K562 (cell line): ENCODE data around the gene PSMD4. TPM values are rescaled to one million over a fixed set of nuclear protein-coding genes. Genes with fewer than 3 reads are reported as not detected.

ENCODE experiments used
- CBFB ChIP-seq: sonication (generic); formaldehyde crosslinking; IDR thresholded peaks from 2 replicates; pipeline ENCODE4 v1.4.0; 2020; ENCODE audit warnings: mild to moderate bottlenecking, missing genetic modification reagents
- CTBP1 ChIP-seq: fragments of 450-650 bp; IDR thresholded peaks from 2 replicates; pipeline ENCODE4 v1.6.1; 2016; ENCODE audit warnings: borderline replicate concordance
- HINFP ChIP-seq: fragments of 450-650 bp; conservative IDR thresholded peaks from 2 replicates; pipeline ENCODE4 v1.6.1; 2016; ENCODE audit warnings: missing genetic modification characterization, low read depth, mild to moderate bottlenecking, control low read depth, missing compliant biosample characterization
- HOMEZ ChIP-seq: fragments of 250-450 bp; sonication (Bioruptor Pico); IDR thresholded peaks from 2 replicates; pipeline ENCODE4 v1.4.0; 2020; ENCODE audit warnings: mild to moderate bottlenecking, moderate library complexity
- LCOR ChIP-seq: sonication (generic); formaldehyde crosslinking; IDR thresholded peaks from 2 replicates; pipeline ENCODE4 v1.8.0; 2022; ENCODE audit warnings: mild to moderate bottlenecking, missing genetic modification reagents
- MEIS2 ChIP-seq: fragments of 450-650 bp; IDR thresholded peaks from 2 replicates; pipeline ENCODE4 v1.6.1; 2014; ENCODE audit warnings: mild to moderate bottlenecking; ENCODE audit not compliant: partially characterized antibody
- NFATC3 ChIP-seq: fragments of 450-650 bp; IDR thresholded peaks from 2 replicates; pipeline ENCODE4 v1.6.1; 2017; ENCODE audit warnings: mild to moderate bottlenecking
- NKRF ChIP-seq: fragments of 450-650 bp; IDR thresholded peaks from 2 replicates; pipeline ENCODE4 v1.6.1; 2016; ENCODE audit warnings: borderline replicate concordance
- RFX1 ChIP-seq: fragments of 450-650 bp; IDR thresholded peaks from 2 replicates; pipeline ENCODE4 v1.6.1; 2016; ENCODE audit warnings: mild to moderate bottlenecking, moderate library complexity
- TOE1 ChIP-seq, 2 experiments: fragments of 450-650 bp in 1 of 2; sonication (generic) in 1 of 2; formaldehyde crosslinking in 1 of 2; IDR thresholded peaks; 2 replicates each; pipeline versions ENCODE4 v1.7.1 to v1.8.0; 2016 to 2022; ENCODE audit warnings: borderline replicate concordance in 2 of 2, mild to moderate bottlenecking in 2 of 2, antibody characterized with exemption in 1 of 2, inconsistent platforms in 1 of 2, low read depth in 1 of 2, missing genetic modification reagents in 1 of 2, moderate library complexity in 1 of 2
- USF1 ChIP-seq: sonication (generic); formaldehyde crosslinking; IDR thresholded peaks from 2 replicates; pipeline ENCODE4 v1.9.0; 2022; ENCODE audit warnings: mild to moderate bottlenecking, missing genetic modification reagents
- ZBTB43 ChIP-seq: sonication (generic); formaldehyde crosslinking; IDR thresholded peaks from 2 replicates; pipeline ENCODE4 v1.8.0; 2023; ENCODE audit warnings: mild to moderate bottlenecking, missing genetic modification reagents
- ZC3H4 ChIP-seq: sonication (generic); formaldehyde crosslinking; IDR thresholded peaks from 2 replicates; pipeline ENCODE4 v1.9.0; 2021; ENCODE audit warnings: missing genetic modification reagents, borderline replicate concordance
- ZKSCAN3 ChIP-seq: fragments of 250-450 bp; sonication (Bioruptor Pico); IDR thresholded peaks from 2 replicates; pipeline ENCODE4 v1.4.0; 2020
- ZNF174 ChIP-seq: fragments of 250-450 bp; sonication (Bioruptor Pico); IDR thresholded peaks from 2 replicates; pipeline ENCODE4 v1.4.0; 2020; ENCODE audit warnings: mild to moderate bottlenecking
- ZNF224 ChIP-seq: sonication (generic); formaldehyde crosslinking; IDR thresholded peaks from 2 replicates; pipeline ENCODE4 v1.8.0; 2022; ENCODE audit warnings: mild to moderate bottlenecking, missing genetic modification reagents
- ZNF384 ChIP-seq: IDR thresholded peaks from 2 replicates; pipeline ENCODE4 v1.6.1; 2012; ENCODE audit warnings: low read depth, low read length, improper control_type of control experiment
- ZNF696 ChIP-seq: fragments of 250-450 bp; sonication (Bioruptor Pico); conservative IDR thresholded peaks from 2 replicates; pipeline ENCODE4 v1.4.0; 2020; ENCODE audit warnings: mild to moderate bottlenecking, moderate library complexity
- ZNF75A ChIP-seq: fragments of 450-650 bp; formaldehyde crosslinking; IDR thresholded peaks from 2 replicates; pipeline ENCODE4 v1.4.0; 2020; ENCODE audit warnings: mild to moderate bottlenecking
- polyA plus RNA-seq, 8 experiments: library from polyadenylated mRNA; depleted of rRNA in 4 of 8; stranded (reverse) in 5 of 8; unstranded in 3 of 8; fragments of >200 nt; fragmentation: Nextera tagmentation in 2 of 8; fragmentation: Illumina TruSeq in 1 of 8; extraction: Ambion mirVana in 2 of 8; extraction: Trizol in 1 of 8; gene quantifications; 2 replicates each; pipeline versions ENCODE4 v1.2.1 to v1.2.3, GENCODE V29; 2011 to 2014; ENCODE audit warnings: inconsistent platforms in 1 of 8, missing spikeins in 1 of 8
- total RNA-seq, 7 experiments: library from RNA; depleted of rRNA in 6 of 7; stranded (reverse); fragments of >200 nt in 6 of 7; fragmentation: Illumina TruSeq in 2 of 7; extraction: Trizol in 2 of 7; gene quantifications; 2 replicates each; pipeline versions ENCODE4 v1.2.1 to v1.2.3, GENCODE V29; 2011 to 2021; ENCODE audit warnings: low replicate concordance in 1 of 7

The PSMD4 gene
- total and polyA plus RNA-seq, 9 of the 15 experiments (the other 6 are each of a cell fraction or from before 2014, with no cell fraction given), result 194 to 353 (median 295) TPM

GRCh38 chr1:151281225-151281968 lies 26.9 kb downstream of the PSMD4 start (continued):
- peak; percentile 87; the same call in 1 of the 2 replicates for TF ChIP-seq NKRF
- TF ChIP-seq CBFB (CRISPR knock-in tag), result peak; percentile 96
- no peak for TF ChIP-seq MEIS2
- no peak for TF ChIP-seq NFATC3
- TF ChIP-seq HINFP (tag), result no peak
- TF ChIP-seq ZKSCAN3 (CRISPR knock-in tag), result no peak
- TF ChIP-seq ZNF75A, result no peak
- TF ChIP-seq TOE1 (IDR thresholded peaks at IDR 0.05; ENCODE audit: borderline replicate concordance), result peak; percentile 98
- peak; percentile 68; the same call in 1 of the 2 replicates for TF ChIP-seq TOE1 (CRISPR knock-in tag; IDR thresholded peaks at IDR 0.05; ENCODE audit: borderline replicate concordance, low read depth)
- no peak for TF ChIP-seq ZNF384
- no peak; the same call in none of the 2 replicates for TF ChIP-seq USF1 (CRISPR knock-in tag)
- TF ChIP-seq ZNF696 (CRISPR knock-in tag), result no peak
- peak; percentile 98; the same call in 1 of the 2 replicates for TF ChIP-seq ZC3H4 (CRISPR knock-in tag)
- TF ChIP-seq ZNF174 (CRISPR knock-in tag), result no peak
- no peak for TF ChIP-seq ZNF224 (CRISPR knock-in tag)
- TF ChIP-seq LCOR, result peak; percentile 88
- no peak for TF ChIP-seq RFX1
- peak; percentile 62 for TF ChIP-seq CTBP1
- TF ChIP-seq ZBTB43 (CRISPR knock-in tag), result peak; percentile 46; the same call in 1 of the 2 replicates
- TF ChIP-seq HOMEZ (CRISPR knock-in tag), result no peak
